B cell (primary cell): ENCODE data around the gene GRIP2. TPM values are rescaled to one million over a fixed set of nuclear protein-coding genes. Genes with fewer than 3 reads are reported as not detected.

Source experiments
- ATAC-seq: fragments of 200-7000 bp; cut with Tn5 transposase; one replicate; pipeline ENCODE4 v1.10.0; 2021; ENCODE audit warnings: low read depth, mild to moderate bottlenecking, moderate number of reproducible peaks, moderate library complexity
- CTCF ChIA-PET: fragments of 350-600 bp; sonication (Branson Sonifier 250); formaldehyde crosslinking; loops from one replicate; lab custom pipeline; 2021; ENCODE audit warnings: antibody characterized with exemption, inconsistent platforms; lab: Charles Lee
- POLR2A ChIA-PET: fragments of 350-600 bp; sonication (Branson Sonifier 250); formaldehyde crosslinking; loops from one replicate; lab custom pipeline; 2021; ENCODE audit warnings: antibody characterized with exemption; lab: Charles Lee
- DNase-seq: peaks from one replicate; pipeline ENCODE4 v3.0.0; 2013
- H2AFZ ChIP-seq: 2 replicates; pipeline ENCODE4 v1.6.1; 2012; ENCODE audit warnings: mild to moderate bottlenecking, low read depth, low read length; ENCODE audit not compliant: insufficient read depth, poor library complexity, severe bottlenecking
- H3K27ac ChIP-seq, 2 donors: 1 replicate in 1 of 2; 2 replicates in 1 of 2; pipeline ENCODE4 v1.5.1; 2012 to 2013; ENCODE audit warnings: low read length in 2 of 2, mild to moderate bottlenecking in 2 of 2, moderate library complexity in 1 of 2
- H3K27me3 ChIP-seq, 4 experiments: fragments of 200-600 bp in 1 of 4; sonication (generic) in 1 of 4; replicated peaks in 1 of 4; 1 replicate in 2 of 4; 2 replicates in 2 of 4; pipeline versions ENCODE4 v1.6.1 to v1.7.0; 2013 to 2016; ENCODE audit warnings: low read length in 3 of 4, mild to moderate bottlenecking in 2 of 4, mixed read lengths in 1 of 4, moderate library complexity in 1 of 4; ENCODE audit not compliant: insufficient read depth in 4 of 4, control insufficient read depth in 3 of 4; ENCODE audit errors: control extremely low read depth in 1 of 4
- H3K36me3 ChIP-seq, 2 experiments: replicated peaks in 1 of 2; 1 replicate in 1 of 2; 2 replicates in 1 of 2; pipeline versions ENCODE4 v1.6.1 to v1.7.1; 2013; ENCODE audit warnings: low read length in 1 of 2; ENCODE audit not compliant: insufficient read depth in 2 of 2, control insufficient read depth in 1 of 2; ENCODE audit errors: control extremely low read depth in 1 of 2, extremely low read depth in 1 of 2
- H3K4me1 ChIP-seq, 2 donors: fragments of 200-600 bp in 1 of 2; sonication (generic) in 1 of 2; 1 replicate in 1 of 2; 2 replicates in 1 of 2; pipeline versions ENCODE4 v1.5.1 to v1.6.1; 2013 to 2017; ENCODE audit warnings: low read length in 2 of 2; ENCODE audit not compliant: control insufficient read depth in 2 of 2, insufficient read depth in 2 of 2
- H3K4me2 ChIP-seq: replicated peaks from 2 replicates; pipeline ENCODE3; 2012; ENCODE audit warnings: mild to moderate bottlenecking, low read depth, low read length; ENCODE audit not compliant: poor library complexity, severe bottlenecking
- H3K4me3 ChIP-seq, 5 experiments: fragments of 200-600 bp in 1 of 5; sonication (generic) in 1 of 5; 1 replicate in 3 of 5; 2 replicates in 2 of 5; pipeline versions ENCODE4 v1.5.1 to v1.7.0; 2011 to 2016; ENCODE audit warnings: low read length in 4 of 5, mild to moderate bottlenecking in 4 of 5, low read depth in 2 of 5, control low read depth in 1 of 5, moderate library complexity in 1 of 5; ENCODE audit not compliant: insufficient read depth in 1 of 5; ENCODE audit errors: control extremely low read depth in 1 of 5, extremely low read depth in 1 of 5
- H3K79me2 ChIP-seq: fragments of 200-600 bp; sonication (generic); one replicate; pipeline ENCODE4 v1.6.0; 2016; ENCODE audit warnings: low read length; ENCODE audit not compliant: control insufficient read depth, insufficient read depth
- H3K9ac ChIP-seq: fragments of 200-600 bp; sonication (generic); 2 replicates; pipeline ENCODE4 v1.6.1; 2017; ENCODE audit warnings: mild to moderate bottlenecking, low read length, moderate library complexity
- H3K9me3 ChIP-seq, 3 donors: one replicate each; pipeline versions ENCODE4 v1.6.1 to v1.7.1; 2013; ENCODE audit warnings: low read length in 2 of 3; ENCODE audit not compliant: control insufficient read depth in 2 of 3, insufficient read depth in 1 of 3; ENCODE audit errors: control extremely low read depth in 1 of 3
- H4K20me1 ChIP-seq: 2 replicates; pipeline ENCODE4 v1.6.0; 2012; ENCODE audit warnings: mild to moderate bottlenecking, low read length; ENCODE audit not compliant: insufficient read depth, control insufficient read depth, poor library complexity, severe bottlenecking
- H3K27ac Mint-ChIP-seq: one replicate; pipeline ENCODE4 v1.8.0; 2021; ENCODE audit warnings: mixed read lengths
- H3K27me3 Mint-ChIP-seq: one replicate; pipeline ENCODE4 v1.8.0; 2021; ENCODE audit warnings: mixed read lengths
- H3K4me1 Mint-ChIP-seq: one replicate; pipeline ENCODE4 v1.8.0; 2021; ENCODE audit warnings: mixed read lengths
- H3K4me3 Mint-ChIP-seq: one replicate; pipeline ENCODE4 v1.8.0; 2021; ENCODE audit warnings: mixed read lengths
- H3K9me3 Mint-ChIP-seq: one replicate; pipeline ENCODE4 v1.8.0; 2022; ENCODE audit warnings: mixed read lengths; ENCODE audit not compliant: insufficient read depth
- CTCF ChIP-seq: fragments of 200-600 bp; IDR thresholded peaks from one replicate; pipeline ENCODE4 v1.8.0; 2022; ENCODE audit warnings: antibody characterized with exemption, mild to moderate bottlenecking
- EZH2 ChIP-seq: IDR thresholded peaks from 2 replicates; pipeline ENCODE4 v1.6.1; 2012; ENCODE audit warnings: borderline replicate concordance, low read depth, mild to moderate bottlenecking, moderate library complexity, low read length; ENCODE audit not compliant: insufficient read depth, poor library complexity, severe bottlenecking
- WGBS: methylation state at CpG from one replicate; pipeline ENCODE4 v1.1.5; 2013; ENCODE audit warnings: missing lambda C conversion rate; ENCODE audit not compliant: insufficient coverage; 5-methylcytosine and 5-hydroxymethylcytosine counted together
- intact Hi-C: fragments of 100-400 bp; cut with micrococcal nuclease; formaldehyde crosslinking; loops from one replicate; pipeline ENCODE4 v1.10.0; 2022
- polyA plus RNA-seq: library from polyadenylated mRNA; depleted of rRNA; stranded (reverse); fragments of >200 nt; gene quantifications from 2 replicates; pipeline ENCODE4 v1.2.3, GENCODE V29; 2012
- total RNA-seq, 2 donors: library from RNA; stranded (reverse); fragments of 120-200 nt in 1 of 2; gene quantifications; 1 replicate in 1 of 2; 2 replicates in 1 of 2; pipeline versions ENCODE4 v1.2.3 to v1.2.4, GENCODE V29; 2013 to 2022

The GRIP2 gene
- total and polyA plus RNA-seq, 2 donors (not counting 1 experiment from before 2014, with no cell fraction given): not detected

- Histone ChIP-seq H3K79me2 (no peaks in the 10 kb centered on the region), H3K27ac (no peak overlapping the region), H3K4me3 (no peak overlapping the region), H3K36me3 (no peaks in the 10 kb centered on the region), H2AFZ (no peak overlapping the region), H3K9me3 (no peaks in the 10 kb centered on the region), H3K4me2 (no peak overlapping the region), H3K4me1 (no peaks in the 10 kb centered on the region), H3K9ac (no peak overlapping the region), H4K20me1 (no peaks in the 10 kb centered on the region), H3K27me3 (peaks cover 0 to 2% (median 0%) of the 10 kb centered on the region in 4 experiments)
- no peak for TF ChIP-seq CTCF
- Mint-ChIP-seq H3K9me3 (no peaks in the 10 kb centered on the region), H3K4me3 (no peak overlapping the region), H3K27ac (no peak overlapping the region), H3K27me3 (peaks cover 13% of the 10 kb centered on the region), H3K4me1 (no peaks in the 10 kb centered on the region)
- DNase-seq (no peak), ATAC-seq (no peak)
- CTCF ChIA-PET: interaction anchor here (0.9 kb wide), 1 partner anchor 16 kb away, joined by 3 read pairs; no protein-coding TSS in a partner anchor
- POLR2A ChIA-PET: no interaction called here
- WGBS: no CpG with 5 or more reads among the region's 7 CpGs
- intact Hi-C loops: no loop called here
These were observed 16.4 kb downstream of the GRIP2 start for GRCh38 chr3:14523792-14524191.

GRCh38 chr3:14522768-14523167 lies 17.4 kb downstream of the GRIP2 start:
- ATAC-seq (no peak), DNase-seq (no peak)
- TF ChIP-seq CTCF (no peak), EZH2 (no peak)
- H3K79me2 ChIP-seq: no peaks in the 10 kb centered on the region
- no peaks in the 10 kb centered on the region for H3K9me3 ChIP-seq
- no peak overlapping the region for H3K4me2 ChIP-seq
- CTCF ChIA-PET: interaction anchor here (0.9 kb wide), 1 partner anchor 15 kb away, joined by 3 read pairs; no protein-coding TSS in a partner anchor
- POLR2A ChIA-PET: no interaction called here
- no peak overlapping the region for H3K9ac ChIP-seq
- H3K9me3 Mint-ChIP-seq: no peaks in the 10 kb centered on the region
- H3K27ac ChIP-seq: no peak overlapping the region
- H3K27ac Mint-ChIP-seq: no peak overlapping the region
- 92% methylated on average over 10 of the region's 12 CpGs for WGBS
- no peak overlapping the region for H3K4me3 ChIP-seq
- no peak overlapping the region for H3K4me3 Mint-ChIP-seq
- H4K20me1 ChIP-seq: no peaks in the 10 kb centered on the region
- intact Hi-C loops: no loop called here
- H3K27me3 ChIP-seq: no peaks in the 10 kb centered on the region
- no peak overlapping the region for H2AFZ ChIP-seq
- peaks cover 10% of the 10 kb centered on the region for H3K27me3 Mint-ChIP-seq
- no peaks in the 10 kb centered on the region for H3K4me1 Mint-ChIP-seq
- H3K36me3 ChIP-seq: no peaks in the 10 kb centered on the region
- no peaks in the 10 kb centered on the region for H3K4me1 ChIP-seq
